ENCODE data around the gene PRR13.
"Not testable (repeated sequence)": the region's sequence is repeated elsewhere in the genome, so short reads cannot be mapped to it uniquely, and the experiment has no call there.

DNA sequence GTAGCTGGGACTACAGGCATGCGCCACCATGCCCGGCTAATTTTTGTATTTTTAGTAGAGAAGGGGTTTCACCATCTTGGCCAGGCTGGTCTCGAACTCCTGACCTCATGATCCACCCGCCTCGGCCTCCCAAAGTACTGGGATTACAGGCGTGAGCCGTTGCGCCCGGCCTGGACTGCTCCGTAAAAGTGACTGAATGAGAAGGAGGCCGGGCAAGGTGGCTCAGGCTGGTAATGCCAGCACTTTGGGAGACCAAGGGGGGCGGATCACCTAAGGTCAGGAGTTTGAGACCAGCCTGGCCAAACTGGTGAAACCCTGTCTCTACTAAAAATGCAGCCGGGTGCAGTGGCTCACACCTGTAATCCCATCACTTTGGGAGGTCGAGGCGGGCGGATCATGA lies 39.2 kb upstream of the PRR13 start:
- not testable (repeated sequence) for TF ChIP-seq POLR2AphosphoS5, POLR2A (IDR thresholded peaks at IDR 0.05)
- TF ChIP-seq, protein P1, sequence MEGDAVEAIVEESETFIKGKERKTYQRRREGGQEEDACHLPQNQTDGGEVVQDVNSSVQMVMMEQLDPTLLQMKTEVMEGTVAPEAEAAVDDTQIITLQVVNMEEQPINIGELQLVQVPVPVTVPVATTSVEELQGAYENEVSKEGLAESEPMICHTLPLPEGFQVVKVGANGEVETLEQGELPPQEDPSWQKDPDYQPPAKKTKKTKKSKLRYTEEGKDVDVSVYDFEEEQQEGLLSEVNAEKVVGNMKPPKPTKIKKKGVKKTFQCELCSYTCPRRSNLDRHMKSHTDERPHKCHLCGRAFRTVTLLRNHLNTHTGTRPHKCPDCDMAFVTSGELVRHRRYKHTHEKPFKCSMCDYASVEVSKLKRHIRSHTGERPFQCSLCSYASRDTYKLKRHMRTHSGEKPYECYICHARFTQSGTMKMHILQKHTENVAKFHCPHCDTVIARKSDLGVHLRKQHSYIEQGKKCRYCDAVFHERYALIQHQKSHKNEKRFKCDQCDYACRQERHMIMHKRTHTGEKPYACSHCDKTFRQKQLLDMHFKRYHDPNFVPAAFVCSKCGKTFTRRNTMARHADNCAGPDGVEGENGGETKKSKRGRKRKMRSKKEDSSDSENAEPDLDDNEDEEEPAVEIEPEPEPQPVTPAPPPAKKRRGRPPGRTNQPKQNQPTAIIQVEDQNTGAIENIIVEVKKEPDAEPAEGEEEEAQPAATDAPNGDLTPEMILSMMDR (IDR thresholded peaks at IDR 0.05) = not testable (repeated sequence)
